Stimulated activated CD4-positive, alpha-beta T cell treated with anti-CD3 and anti-CD28 coated beads, Interleukin-15, amount 100 ng/mL, for 48 hours (primary cell): Measurements from ENCODE around the gene GATA1.
"Not testable (repeated sequence)": the region's sequence is repeated elsewhere in the genome, so short reads cannot be mapped to it uniquely, and the experiment has no call there.

Experiments used
- DNase-seq, 2 donors: peaks; one replicate each; pipeline ENCODE4 v3.0.0-alpha.2; 2020; ENCODE audit warnings: low read depth in 2 of 2

Gene GATA1

GRCh38 chrX:48814722-48815121, 28.3 kb downstream of the GATA1 start:
- no peak for DNase-seq

- DNase-seq, result no peak
These were observed 28.9 kb downstream of the GATA1 start for GRCh38 chrX:48815266-48815665.

- DNase-seq, result no peak
These were observed 29.8 kb downstream of the GATA1 start for GRCh38 chrX:48816014-48816810.

- no peak for DNase-seq
These were observed 31.7 kb downstream of the GATA1 start for GRCh38 chrX:48818098-48818497.

GRCh38 chrX:48818866-48819265, 32.5 kb downstream of the GATA1 start:
- DNase-seq, result no peak

- not testable (repeated sequence) for DNase-seq
These were observed 33.0 kb downstream of the GATA1 start for GRCh38 chrX:48819394-48819793.

- no peak for DNase-seq
These were observed 36.7 kb downstream of the GATA1 start for GRCh38 chrX:48823053-48823452.

GRCh38 chrX:48824066-48824465, 37.7 kb downstream of the GATA1 start:
- DNase-seq, result no peak

- DNase-seq, result no peak
These were observed 39.9 kb downstream of the GATA1 start, which contains the start of gene ERAS for GRCh38 chrX:48826135-48826875. Gene ERAS, plus strand, starts transcription at chrX:48826513. Its CDS starts 2,611 bp downstream, at chrX:48829124.

GRCh38 chrX:48826876-48827653, 40.7 kb downstream of the GATA1 start:
- DNase-seq, result no peak

- DNase-seq, result no peak
These were observed 41.2 kb downstream of the GATA1 start for GRCh38 chrX:48827654-48827968.

GRCh38 chrX:48829016-48829735, 42.8 kb downstream of the GATA1 start:
- DNase-seq, result no peak

GRCh38 chrX:48831136-48831908, 44.9 kb downstream of the GATA1 start:
- DNase-seq, result no peak

GRCh38 chrX:48831909-48832291, 45.5 kb downstream of the GATA1 start:
- no peak for DNase-seq

GRCh38 chrX:48833542-48834138, 47.2 kb downstream of the GATA1 start:
- no peak for DNase-seq

GRCh38 chrX:48834383-48834709, 48.0 kb downstream of the GATA1 start:
- no peak for DNase-seq

GRCh38 chrX:48835524-48836329, 49.3 kb downstream of the GATA1 start, which contains the start of gene PCSK1N:
Gene PCSK1N, minus strand, starts transcription at chrX:48835610. Its CDS starts 78 bp downstream, at chrX:48835532.
- DNase-seq, result no peak

GRCh38 chrX:48839686-48840085, 53.3 kb downstream of the GATA1 start:
- no peak for DNase-seq
